Skeletal muscle tissue (tissue), 4 donors: ENCODE data around the gene ZNF445. TPM values are rescaled to one million over a fixed set of nuclear protein-coding genes. Genes with fewer than 3 reads are reported as not detected.
"Not testable (repeated sequence)": the region's sequence is repeated elsewhere in the genome, so short reads cannot be mapped to it uniquely, and the experiment has no call there.

Experiments used
- H3K27ac ChIP-seq: one replicate; pipeline ENCODE4 v1.7.0; 2013; ENCODE audit warnings: mild to moderate bottlenecking, low read depth, low read length, inconsistent platforms
- H3K27me3 ChIP-seq, 3 donors: one replicate each; pipeline ENCODE4 v1.7.0; 2013; ENCODE audit warnings: low read length in 3 of 3; ENCODE audit not compliant: control insufficient read depth in 3 of 3, insufficient read depth in 3 of 3
- H3K36me3 ChIP-seq, 3 donors: one replicate each; pipeline ENCODE4 v1.7.0; 2013; ENCODE audit warnings: low read length in 3 of 3; ENCODE audit not compliant: control insufficient read depth in 3 of 3, insufficient read depth in 3 of 3
- H3K4me1 ChIP-seq, 3 donors: one replicate each; pipeline ENCODE4 v1.7.0; 2013; ENCODE audit warnings: low read length in 3 of 3, mild to moderate bottlenecking in 3 of 3; ENCODE audit not compliant: control insufficient read depth in 3 of 3, insufficient read depth in 3 of 3
- H3K4me3 ChIP-seq, 3 donors: one replicate each; pipeline ENCODE4 v1.7.0; 2013; ENCODE audit warnings: low read length in 3 of 3
- H3K9ac ChIP-seq, 3 donors: one replicate each; pipeline ENCODE4 v1.7.0; 2013; ENCODE audit warnings: low read length in 3 of 3, mild to moderate bottlenecking in 3 of 3, moderate library complexity in 2 of 3, low read depth in 1 of 3
- H3K9me3 ChIP-seq, 3 donors: one replicate each; pipeline ENCODE4 v1.7.0; 2013; ENCODE audit warnings: low read length in 3 of 3; ENCODE audit not compliant: control insufficient read depth in 3 of 3
- total RNA-seq: library from RNA; depleted of rRNA; stranded (reverse); fragments of >200 nt; gene quantifications from one replicate; pipeline ENCODE4 v1.2.3, GENCODE V29; 2014
- donor health status: Osteomylitis.

ZNF445 gene
- total RNA-seq, 1 donor from 2014 or later, result 12.0 TPM

GRCh38 chr3:44414517-44415090, 62.9 kb downstream of the ZNF445 start:
- Histone ChIP-seq H3K4me1 (no peaks in the 10 kb centered on the region), H3K36me3 (peaks cover 0 to 1% (median 0%) of the 10 kb centered on the region in 3 donors), H3K27me3 (no peaks in the 10 kb centered on the region), H3K9ac (no peak overlapping the region), H3K27ac (no peak overlapping the region), H3K4me3 (no peak overlapping the region), H3K9me3 (no peaks in the 10 kb centered on the region)

- no peaks in the 10 kb centered on the region for H3K4me1 ChIP-seq
- no peak overlapping the region for H3K27ac ChIP-seq
- H3K4me3 ChIP-seq, result no peak overlapping the region
- H3K27me3 ChIP-seq, result no peaks in the 10 kb centered on the region
- peaks cover 0 to 2% (median 0%) of the 10 kb centered on the region in 3 donors for H3K36me3 ChIP-seq
- H3K9ac ChIP-seq, result no peak overlapping the region
- no peaks in the 10 kb centered on the region for H3K9me3 ChIP-seq
These were observed 65.1 kb downstream of the ZNF445 start for GRCh38 chr3:44412365-44412764.

DNA sequence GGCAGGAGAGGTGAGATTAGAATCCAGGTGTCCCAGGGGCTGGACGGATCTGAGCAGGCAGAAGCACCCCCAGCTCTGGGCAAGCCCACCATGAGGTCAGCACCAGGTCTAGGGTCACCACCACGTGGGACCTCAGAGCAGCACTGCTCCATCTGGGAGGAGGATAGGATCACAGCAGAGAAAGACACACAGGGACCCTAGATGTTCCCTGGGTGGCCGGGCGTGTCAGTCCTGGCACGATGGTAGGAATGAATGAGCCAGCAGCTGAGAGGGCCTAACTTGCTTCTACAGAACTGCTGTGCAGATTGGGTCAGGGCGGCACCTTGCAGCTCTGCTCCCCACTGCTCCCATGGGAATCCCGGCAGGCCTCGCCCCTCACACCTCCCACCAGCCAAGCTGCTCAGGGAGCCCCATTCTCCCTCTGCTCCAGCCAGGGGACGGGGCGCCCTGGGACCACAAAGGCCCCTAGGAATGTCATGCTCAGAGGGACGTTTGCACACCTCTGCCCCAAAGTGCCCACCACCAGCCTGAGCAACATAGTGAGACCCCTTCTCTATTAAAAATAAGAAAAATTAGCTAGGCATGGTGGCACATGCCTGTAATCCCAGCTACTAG, 66.3 kb downstream of the ZNF445 start:
- no peak overlapping the region for H3K27ac ChIP-seq
- H3K9ac ChIP-seq, result no peak overlapping the region
- H3K9me3 ChIP-seq, result no peaks in the 10 kb centered on the region
- no peaks in the 10 kb centered on the region for H3K4me1 ChIP-seq
- peaks cover 0 to 6% (median 3%) of the 10 kb centered on the region in 3 donors for H3K36me3 ChIP-seq
- no peaks in the 10 kb centered on the region for H3K27me3 ChIP-seq
- H3K4me3 ChIP-seq, result no peak overlapping the region

DNA sequence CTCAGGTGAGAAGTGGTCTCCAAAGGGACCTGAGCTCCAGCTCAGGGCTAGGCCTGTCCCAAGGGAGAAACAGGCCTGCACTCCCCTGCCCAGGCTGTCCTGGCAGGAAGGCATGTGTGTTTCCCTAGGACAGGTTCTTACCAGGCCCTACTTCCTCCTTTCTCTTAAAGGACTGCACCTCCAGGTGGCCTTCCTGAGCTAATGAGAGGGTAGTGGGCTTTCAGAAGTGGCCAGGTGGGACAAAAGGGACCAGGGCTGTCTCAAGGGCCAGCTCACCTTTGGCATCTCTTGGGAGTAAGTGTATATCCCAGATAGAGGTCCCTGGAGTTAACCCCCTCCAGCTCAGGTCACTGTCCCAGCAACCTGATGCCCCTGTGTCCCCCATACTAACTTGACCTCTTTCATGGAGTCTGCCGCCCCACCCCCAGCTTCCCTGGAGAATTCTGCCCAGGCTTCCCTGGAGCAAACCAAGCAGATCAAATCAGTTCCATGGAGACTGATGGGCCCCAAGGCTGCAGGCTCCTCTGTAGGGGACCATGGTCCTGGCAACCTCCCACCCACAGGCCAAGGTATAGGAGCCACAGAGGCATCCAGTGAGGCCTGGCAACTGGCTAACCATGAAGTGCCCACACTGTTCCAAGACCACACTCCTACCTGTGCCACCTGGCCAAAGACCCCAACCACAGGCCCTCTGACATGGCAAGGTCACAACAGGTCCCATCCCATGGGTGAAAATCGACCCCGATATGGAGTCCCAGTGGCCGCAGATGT, 67.6 kb downstream of the ZNF445 start:
- Histone ChIP-seq H3K27ac (no peak overlapping the region), H3K27me3 (no peaks in the 10 kb centered on the region), H3K4me1 (no peaks in the 10 kb centered on the region), H3K4me3 (no peak overlapping the region), H3K9me3 (no peaks in the 10 kb centered on the region), H3K9ac (no peak overlapping the region), H3K36me3 (peaks cover 3 to 8% (median 4%) of the 10 kb centered on the region in 3 donors)

DNA sequence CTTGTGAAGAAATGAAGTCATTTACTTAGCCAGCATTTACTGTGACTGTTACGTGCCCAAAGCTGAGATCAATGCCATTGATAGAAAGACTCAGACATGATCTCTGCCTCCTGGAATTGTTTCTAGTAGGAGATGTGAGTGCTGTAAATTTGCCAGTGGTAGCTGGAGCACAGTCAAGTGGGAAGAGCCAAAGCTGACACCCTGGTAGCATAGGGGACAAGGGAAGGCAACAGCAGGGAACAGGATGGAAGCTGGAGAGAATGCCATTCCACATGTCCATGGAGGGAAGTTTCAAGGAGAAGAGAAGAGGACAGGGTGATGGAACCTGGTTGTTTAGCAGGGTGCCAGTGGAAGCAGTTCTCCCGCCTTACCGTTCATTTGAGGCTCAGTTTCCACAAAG, 74.9 kb downstream of the ZNF445 start:
- no peaks in the 10 kb centered on the region for H3K9me3 ChIP-seq
- no peak overlapping the region for H3K27ac ChIP-seq
- H3K9ac ChIP-seq, result no peak overlapping the region
- H3K36me3 ChIP-seq, result peaks cover 7 to 23% (median 17%) of the 10 kb centered on the region in 3 donors
- H3K4me1 ChIP-seq, result no peaks in the 10 kb centered on the region
- no peaks in the 10 kb centered on the region for H3K27me3 ChIP-seq
- H3K4me3 ChIP-seq, result no peak overlapping the region

DNA sequence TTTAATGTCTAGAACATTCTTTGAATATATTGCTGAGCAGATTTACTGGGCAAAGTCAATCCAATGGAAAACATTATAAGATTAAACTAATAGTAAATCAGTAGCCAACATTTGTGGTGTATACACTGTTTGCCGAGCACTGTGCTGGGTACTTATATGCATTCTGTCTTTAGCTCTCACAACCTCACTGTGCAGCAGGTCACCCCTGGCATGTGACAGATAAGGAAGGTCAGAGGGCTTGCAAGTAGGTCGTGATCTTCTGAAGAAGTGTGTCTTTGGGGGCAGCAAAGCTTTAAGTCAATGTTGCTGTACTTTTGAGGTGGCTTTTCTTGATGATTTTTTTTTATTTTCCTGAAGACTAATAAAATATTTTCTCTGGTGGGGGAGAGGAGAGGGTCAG, 76.7 kb downstream of the ZNF445 start:
- Histone ChIP-seq H3K9ac (no peak overlapping the region), H3K4me1 (no peaks in the 10 kb centered on the region), H3K27me3 (no peaks in the 10 kb centered on the region), H3K9me3 (no peaks in the 10 kb centered on the region), H3K27ac (no peak overlapping the region), H3K36me3 (peaks cover 4 to 29% (median 20%) of the 10 kb centered on the region in 3 donors), H3K4me3 (no peak overlapping the region)

DNA sequence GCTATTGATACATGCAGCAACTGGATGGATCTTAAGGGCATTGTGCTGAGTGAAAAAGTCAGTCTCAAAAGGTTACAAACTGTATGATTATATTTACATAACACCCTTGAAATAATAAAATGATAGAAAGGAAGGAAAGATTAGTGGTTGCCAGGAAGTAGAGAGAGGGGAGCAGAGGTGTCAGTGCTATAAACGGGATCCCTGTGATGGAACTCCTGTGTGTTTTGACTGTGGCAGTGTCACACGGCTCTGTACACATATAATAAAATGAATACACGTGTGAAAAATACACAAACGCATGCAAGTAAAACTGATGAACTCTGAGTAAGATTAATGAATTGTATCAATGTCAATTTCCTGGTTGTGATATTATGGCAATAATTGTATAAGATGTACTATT, 78.6 kb downstream of the ZNF445 start:
- no peak overlapping the region for H3K9ac ChIP-seq
- H3K36me3 ChIP-seq, result peaks cover 7 to 26% (median 13%) of the 10 kb centered on the region in 3 donors

GRCh38 chr3:44398271-44398670, 79.2 kb downstream of the ZNF445 start:
- not testable (repeated sequence) for H3K9me3 ChIP-seq, H3K4me1 ChIP-seq, H3K27ac ChIP-seq, H3K4me3 ChIP-seq, H3K9ac ChIP-seq, H3K27me3 ChIP-seq
- peaks cover 7 to 26% (median 14%) of the 10 kb centered on the region in 3 donors for H3K36me3 ChIP-seq

More for the DNA sequence above, 78.6 kb downstream of the ZNF445 start:
- Histone ChIP-seq H3K27me3 (no peaks in the 10 kb centered on the region), H3K9me3 (no peaks in the 10 kb centered on the region), H3K27ac (no peak overlapping the region), H3K4me1 (no peaks in the 10 kb centered on the region), H3K4me3 (no peak overlapping the region)

DNA sequence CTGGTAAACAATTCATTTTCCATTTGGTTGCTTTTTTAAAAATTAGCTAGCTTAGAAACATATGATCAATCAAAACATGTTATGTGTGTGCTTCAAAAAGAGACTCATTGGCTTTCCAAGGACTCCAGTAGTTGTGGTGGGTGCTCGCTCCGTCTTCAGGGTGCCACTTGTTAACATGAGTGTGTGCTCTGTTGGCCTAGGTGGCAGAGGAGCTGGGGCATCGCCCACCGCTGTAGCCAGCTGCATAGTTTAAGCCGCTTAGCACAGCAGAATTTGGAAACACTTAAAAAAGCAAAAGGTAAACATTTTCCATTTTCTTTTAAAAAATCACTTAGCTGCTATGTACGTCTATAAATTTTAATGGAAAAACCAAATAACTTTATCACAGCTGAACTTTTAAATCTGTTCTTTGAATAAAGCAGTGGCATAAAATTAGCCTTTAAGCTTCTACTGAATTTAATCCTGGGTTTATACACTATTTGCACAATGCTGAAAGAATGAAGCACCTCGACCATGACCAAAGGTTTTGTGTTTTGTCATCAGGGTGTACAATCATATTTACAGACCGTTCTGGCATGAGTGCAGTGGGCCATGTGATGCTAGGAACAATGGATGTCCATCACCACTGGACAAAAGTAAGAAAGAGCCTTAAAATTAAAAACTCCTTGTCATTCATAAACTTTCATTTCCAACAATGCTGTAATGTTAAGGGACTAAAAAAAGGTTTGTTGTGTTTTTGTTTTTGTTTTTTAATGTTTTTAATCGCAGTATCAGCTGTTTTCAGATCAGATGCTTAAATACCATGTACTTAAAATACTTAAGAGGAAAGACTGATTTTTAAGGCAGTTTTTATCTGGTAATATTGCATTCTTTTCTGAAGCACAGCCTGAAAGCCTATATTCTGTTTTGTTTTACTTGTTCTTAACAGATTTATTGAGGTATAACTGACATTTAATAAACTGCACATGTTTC, 81.0 kb downstream of the ZNF445 start:
- Histone ChIP-seq H3K4me1 (no peaks in the 10 kb centered on the region), H3K36me3 (peaks cover 6 to 21% (median 10%) of the 10 kb centered on the region in 3 donors), H3K27me3 (no peaks in the 10 kb centered on the region)

More for the DNA sequence above, 81.0 kb downstream of the ZNF445 start:
- Histone ChIP-seq H3K9me3 (no peaks in the 10 kb centered on the region), H3K9ac (no peak overlapping the region), H3K27ac (no peak overlapping the region), H3K4me3 (no peak overlapping the region)
